ENCODE results near the gene UFD1. TPM values are rescaled to one million over a fixed set of nuclear protein-coding genes. Genes with fewer than 3 reads are reported as not detected.
"Not testable (repeated sequence)": the region's sequence is repeated elsewhere in the genome, so short reads cannot be mapped to it uniquely, and the experiment has no call there.

Gene UFD1
- polyA plus RNA-seq, 12 donors: 19.7 to 55.0 (median 43.7) TPM; not detected in 1

- no peak for DNase-seq
Measured at GRCh38 chr22:19450363-19451175, 28.4 kb downstream of the UFD1 start.

- no peak for DNase-seq
Measured at GRCh38 chr22:19449422-19449767, 29.6 kb downstream of the UFD1 start.

DNA sequence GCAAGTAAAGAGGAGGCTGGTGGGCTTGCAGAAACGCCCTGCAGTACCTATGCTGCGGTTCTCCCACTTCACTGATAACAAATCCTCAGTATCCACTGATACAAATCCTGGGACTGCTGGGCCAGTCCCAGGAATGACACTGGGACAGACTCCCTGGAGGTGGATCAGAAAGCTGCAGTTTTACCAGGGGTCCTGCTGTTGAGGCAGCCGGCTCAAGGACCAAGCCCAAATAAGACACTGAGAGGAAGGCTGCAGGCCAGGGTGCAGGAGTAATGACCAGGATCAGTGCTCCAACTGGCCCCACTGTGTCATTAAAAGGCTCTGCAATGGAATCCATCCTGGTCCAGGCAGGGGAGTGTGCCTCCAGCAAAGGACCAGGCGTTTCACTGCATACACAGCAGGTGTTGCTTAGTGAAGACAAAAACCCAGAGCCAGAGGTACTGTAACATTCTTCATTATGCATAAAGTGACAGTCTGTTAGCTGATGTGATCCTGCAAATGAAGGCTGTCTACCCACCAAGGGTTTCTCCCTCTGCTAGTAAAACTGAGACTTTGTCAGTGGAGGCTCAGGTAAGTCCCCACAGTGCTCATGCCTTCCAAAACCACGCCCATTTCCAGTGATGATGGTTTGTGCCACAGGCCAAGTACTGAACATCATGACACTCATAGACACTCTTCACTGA is 30.1 kb downstream of the UFD1 start:
- DNase-seq: no peak

DNA sequence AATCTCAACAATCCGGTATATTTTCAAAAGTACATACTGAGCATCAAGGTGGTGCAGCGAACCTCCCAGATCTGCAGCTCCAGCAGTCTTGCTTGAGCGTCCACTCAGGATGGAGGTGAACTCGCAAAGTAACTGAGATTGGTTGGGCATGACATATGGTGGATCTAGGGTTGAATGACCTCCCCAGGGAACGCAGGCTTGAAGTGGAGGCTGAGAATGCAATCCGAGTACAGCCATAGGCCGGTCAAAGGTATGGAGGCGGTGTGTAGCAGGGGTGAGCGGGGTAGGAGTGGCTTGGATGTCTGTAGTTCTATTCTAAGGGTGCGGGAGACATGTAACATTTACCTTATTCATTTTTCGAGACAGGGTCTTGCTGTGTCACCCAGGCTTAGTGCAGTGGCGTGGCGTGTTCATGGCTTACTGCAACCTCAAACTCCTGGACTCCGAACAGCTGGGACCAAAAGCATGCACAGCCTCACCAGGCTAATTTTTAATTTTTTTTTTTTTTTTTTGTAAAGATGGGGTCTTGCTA is 30.9 kb downstream of the UFD1 start:
- peak; percentile 67 for DNase-seq

DNA sequence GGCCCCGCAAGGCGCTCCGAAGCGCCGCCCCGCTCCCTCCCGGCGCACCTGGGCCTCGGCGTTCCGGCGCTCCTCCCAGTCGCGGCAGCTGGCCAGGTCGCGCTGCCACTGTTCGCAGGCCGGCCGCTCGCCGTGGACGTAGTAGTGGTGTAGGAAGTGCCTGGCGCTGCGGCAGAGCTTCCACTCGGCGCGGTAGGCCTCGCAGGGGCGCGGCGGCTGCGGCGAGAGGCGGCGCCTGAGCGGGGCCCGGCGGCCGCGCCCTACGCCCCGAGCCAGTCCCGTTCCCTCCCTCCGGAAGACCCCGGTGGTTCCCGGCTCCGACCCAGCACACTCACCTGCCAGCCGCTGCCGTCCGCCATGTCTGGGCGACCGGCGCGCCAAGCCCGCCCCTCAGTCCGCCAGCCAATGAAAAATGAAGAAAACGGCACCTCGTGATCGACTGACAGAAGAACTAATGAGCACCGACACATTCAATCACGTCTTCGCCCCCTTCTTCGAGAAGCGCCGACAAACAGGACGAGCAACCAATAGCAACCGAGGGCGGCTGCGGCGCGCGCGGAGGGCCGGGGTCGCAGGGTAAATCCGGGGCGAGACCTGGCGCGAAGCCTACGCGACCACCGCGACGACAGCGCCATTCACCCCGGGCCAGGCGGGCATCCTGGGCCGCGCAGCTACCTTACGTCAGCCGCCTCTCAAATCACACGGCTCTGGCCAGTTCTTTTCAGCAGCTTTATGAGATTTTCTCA is 31.5 kb downstream of the UFD1 start, which contains the start of gene C22orf39:
TSS of gene C22orf39 (minus strand) at position 382 of the 746 bp plus-strand sequence. CDS start at position 359, 23 bp downstream.
- DNase-seq: peak; percentile 94

DNA sequence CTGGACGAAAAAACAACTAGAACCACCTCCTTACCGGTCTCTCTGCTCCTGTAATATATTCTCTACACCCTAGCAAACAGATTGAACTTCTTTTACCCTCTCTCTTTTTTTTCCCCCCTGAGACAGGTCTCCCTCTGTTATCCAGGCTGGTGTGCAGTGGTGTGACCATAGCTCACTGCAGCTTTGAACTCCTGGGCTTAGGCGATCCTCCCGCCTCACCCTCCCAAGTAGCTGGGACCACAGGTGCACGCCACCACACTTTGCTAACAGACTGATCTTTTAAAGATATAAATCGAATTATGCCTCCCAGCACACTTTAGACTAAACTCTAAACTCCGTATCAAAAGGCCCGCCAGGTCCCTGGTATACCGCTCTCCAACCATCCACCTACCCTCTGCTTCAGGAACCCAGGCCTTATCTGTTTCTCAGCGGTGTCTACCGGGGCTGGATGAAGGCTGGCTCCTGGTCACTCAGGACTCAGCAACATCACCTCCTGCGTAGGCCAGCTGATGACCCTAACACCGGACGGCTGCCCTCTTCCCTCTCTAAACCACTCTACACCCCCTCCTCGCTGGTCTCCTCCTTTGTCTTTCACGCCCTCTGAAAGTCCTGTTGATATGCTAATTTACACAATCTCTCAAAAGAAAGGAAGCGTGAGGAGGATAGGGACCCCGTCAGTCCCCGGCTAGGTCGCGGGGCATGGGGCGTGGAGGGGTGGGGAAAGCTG is 32.2 kb downstream of the UFD1 start:
- no peak for DNase-seq

DNA sequence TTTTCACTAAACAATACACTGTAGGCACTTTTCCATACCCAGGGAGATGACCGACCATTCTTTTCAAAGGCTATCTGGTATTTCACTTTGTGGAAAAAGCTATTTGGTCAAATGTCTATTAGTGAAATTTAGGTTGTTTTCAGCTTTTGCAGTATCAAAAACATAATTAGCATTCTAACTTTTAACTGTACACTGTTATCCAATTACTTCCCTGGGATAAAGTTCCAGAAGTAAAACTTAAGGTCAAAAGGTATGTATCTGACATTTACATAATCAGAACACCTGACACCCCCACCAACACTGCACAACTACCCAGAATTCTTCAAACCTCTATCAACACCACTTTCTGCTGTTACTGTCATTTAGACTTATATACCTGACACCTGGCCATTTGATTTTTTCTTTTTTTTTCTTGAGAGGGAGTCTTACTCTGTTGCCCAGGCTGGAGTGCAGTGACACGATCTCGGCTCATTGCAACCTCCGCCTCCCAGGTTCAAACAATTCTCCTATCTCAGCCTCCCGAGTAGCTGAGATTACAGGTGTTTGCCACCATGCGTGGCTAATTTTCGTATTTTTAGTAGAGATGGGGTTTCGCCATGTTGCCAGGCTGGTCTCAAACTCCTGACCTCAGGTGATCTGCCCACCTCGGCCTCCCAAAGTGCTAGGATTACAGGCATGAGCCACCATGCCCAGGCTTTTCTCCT is 33.6 kb downstream of the UFD1 start:
- DNase-seq: not testable (repeated sequence)

DNA sequence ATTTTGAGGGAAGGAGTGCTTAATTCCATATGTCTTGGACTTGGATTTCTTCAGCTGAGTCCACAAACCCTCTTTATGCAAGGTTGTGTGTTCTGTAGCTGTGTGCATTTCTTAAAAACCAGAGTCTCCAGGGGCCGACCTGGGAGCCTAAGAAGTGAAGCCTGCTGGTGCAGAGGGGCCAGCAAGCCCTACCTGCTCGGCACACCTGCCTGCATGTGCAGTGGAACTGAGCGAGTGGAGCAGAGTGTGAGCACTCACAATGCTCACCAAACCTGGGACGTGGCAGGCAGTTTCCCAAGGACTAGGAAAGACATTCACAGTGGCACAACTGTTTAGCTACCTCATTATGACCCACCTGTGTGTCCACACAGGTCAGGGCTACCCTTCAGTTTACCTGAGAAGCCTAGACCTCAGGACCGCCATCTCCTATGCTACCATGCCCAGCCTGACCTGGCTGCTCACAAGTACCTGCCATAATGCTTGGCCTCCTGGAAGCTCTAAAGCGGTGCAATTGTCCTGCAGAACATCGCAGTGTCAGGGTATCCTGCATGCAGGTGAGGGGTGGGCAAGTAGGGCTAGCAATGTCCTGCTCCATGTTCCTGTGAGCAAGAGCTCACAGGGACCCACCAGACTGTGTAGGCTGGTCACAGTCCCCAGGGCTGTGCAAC is 35.3 kb downstream of the UFD1 start:
- no peak for DNase-seq

DNA sequence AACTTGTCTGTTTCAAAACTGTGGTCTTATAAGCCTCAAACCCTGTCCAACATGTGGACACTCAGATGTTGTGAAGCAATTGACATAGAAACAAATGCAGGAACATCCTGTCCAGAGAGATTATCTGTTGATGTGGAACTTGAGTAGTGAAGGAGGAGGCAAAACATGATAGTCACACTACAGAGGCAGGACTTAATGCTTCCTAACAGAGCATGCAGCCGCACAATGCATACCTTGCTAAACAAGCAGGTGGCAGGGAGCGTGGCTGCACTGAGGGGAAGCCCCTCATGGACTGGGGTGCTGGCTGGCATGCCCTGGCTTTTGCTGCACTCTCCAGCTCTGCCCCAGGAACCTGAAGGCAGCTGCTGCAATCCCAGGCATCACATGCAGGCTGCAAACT is 36.8 kb downstream of the UFD1 start:
- no peak for DNase-seq

DNA sequence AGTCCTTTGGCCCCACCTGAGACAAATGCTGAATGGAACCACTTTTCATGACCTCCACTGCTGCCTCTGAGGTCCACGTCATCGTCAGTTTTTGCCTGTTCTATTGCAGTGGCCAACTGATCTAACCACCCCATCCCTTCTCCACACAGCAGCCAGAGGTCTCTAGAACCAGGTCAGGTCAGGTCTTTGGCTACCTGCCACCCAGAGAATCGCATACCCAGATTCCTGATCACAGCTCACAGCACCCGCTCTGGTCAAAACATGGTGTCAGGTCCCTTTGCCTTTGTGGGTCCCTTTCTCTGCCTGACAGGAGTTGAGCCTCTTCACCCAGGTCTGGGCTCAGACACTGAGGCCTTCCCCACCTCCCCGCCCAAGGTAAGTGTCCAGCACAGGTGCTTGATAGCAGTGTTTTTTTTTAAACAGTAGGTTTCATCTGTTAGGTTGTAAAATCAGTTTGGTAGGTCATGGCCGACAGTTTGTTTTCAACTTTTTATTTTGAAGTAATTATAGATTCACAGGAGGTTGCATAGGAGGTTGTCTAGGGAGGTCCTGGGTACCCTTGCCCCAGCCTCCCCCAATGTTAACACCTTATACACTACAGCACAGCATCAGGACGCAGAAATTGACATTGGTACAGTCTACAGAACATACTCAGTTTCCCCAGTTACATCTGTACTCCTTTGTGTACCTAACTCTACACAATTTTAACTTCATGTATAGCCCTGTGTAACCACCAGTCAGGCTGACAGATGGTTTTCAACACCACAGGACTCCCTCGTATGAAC is 38.4 kb downstream of the UFD1 start:
- no peak for DNase-seq

- no peak for DNase-seq
Measured at GRCh38 chr22:19438298-19438697, 40.7 kb downstream of the UFD1 start.

GRCh38 chr22:19436444-19437161 is 42.4 kb downstream of the UFD1 start:
- not testable (repeated sequence) for DNase-seq

DNA sequence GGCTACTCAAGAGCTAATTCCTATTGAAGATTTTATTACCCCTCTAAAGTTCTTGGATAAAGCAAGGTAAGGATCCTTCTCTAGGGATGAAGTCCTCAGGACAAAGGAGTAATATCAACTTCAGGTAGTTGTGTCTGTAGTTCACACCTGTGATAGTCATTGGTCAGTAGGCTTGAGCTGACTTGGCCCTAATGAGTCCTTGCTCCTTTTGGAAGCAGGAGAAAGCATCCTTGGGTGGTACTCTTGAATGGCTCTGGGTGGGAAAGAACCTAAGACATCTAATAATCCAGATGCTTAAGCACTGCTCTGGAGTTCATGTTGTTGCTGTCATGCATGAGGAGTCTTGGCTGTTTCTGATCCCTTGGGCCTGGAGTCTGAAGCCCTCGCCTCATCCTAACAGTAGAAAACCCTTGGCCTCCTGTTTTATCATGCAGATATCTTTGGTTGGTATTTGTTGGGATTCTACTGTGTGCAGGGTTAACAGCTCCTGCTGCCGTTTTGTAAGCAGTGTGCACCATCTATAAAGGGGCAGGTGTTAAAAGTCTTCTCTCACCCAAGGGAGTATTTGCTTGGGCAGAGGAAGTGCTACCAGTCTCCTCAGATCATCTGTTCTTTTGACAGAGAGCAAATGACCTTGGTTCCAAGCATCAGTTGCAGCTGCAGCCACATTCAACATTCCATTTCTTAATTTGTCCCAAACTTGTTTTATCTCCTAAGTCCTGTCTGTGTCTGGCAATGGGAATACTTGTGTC is 44.0 kb downstream of the UFD1 start:
- no peak for DNase-seq

- DNase-seq: no peak
Measured at GRCh38 chr22:19434401-19434800, 44.6 kb downstream of the UFD1 start.

DNA sequence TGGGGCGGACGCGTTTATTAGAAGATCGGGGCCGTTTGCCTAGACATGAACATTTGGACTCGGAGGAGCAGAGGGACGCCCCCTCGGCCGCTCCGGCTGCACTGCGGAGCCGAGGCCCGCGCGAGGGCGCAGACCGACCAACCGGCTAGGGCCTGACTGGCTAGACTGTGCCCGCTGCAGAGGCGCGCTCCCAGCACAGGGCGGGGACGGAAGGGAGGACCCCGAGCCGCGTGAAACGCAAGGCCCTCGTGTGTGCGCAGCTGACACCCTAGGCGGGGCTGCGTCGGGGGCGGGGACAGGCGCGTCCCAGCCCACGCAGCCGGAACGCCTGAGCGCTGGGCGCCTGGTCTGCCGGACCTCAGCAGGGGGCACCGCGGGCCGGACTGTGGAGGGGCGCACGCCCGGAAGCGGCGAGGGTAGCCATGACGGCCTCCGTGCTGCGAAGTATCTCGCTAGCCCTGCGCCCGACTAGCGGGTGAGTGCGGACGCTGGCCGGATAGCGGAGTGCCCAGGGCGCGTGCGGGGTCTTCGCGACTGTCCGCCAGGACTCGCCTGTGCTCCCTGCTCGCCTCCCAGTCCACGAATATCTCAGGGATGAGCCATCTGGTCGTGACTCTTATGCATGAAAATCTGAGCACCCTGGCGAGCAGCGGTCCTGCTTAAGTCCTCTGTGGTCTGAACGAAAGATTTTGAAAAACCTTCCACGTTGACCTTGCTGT is 46.7 kb downstream of the UFD1 start, which contains the start of gene MRPL40:
TSS of gene MRPL40 (plus strand) at position 413 of the 719 bp plus-strand sequence. CDS start at position 423, 10 bp downstream.
- peak; percentile 95 for DNase-seq

GRCh38 chr22:19431649-19432132 is 47.3 kb downstream of the UFD1 start, which contains the start of gene HIRA:
TSS of gene HIRA (minus strand) at chr22:19431733. CDS start at chr22:19431476, 257 bp downstream.
- peak; percentile 82 for DNase-seq

Measured in muscle of arm (tissue), 12 donors.